ENCODE measurements around the gene STRADB.
"Not testable (repeated sequence)": the region's sequence is repeated elsewhere in the genome, so short reads cannot be mapped to it uniquely, and the experiment has no call there.

The STRADB gene

GRCh38 chr2:201432621-201433393 is 18.7 kb upstream of the STRADB start:
- Histone ChIP-seq H3K27me3 (ENCODE audit: control insufficient read depth, insufficient read depth, low read length) (no peaks in the 10 kb centered on the region), H3K36me3 (ENCODE audit: control insufficient read depth, low read depth, low read length) (no peaks in the 10 kb centered on the region), H3K4me1 (ENCODE audit: control insufficient read depth, low read depth, low read length) (no peaks in the 10 kb centered on the region), H3K27ac (ENCODE audit: low read length) (no peak overlapping the region), H3K9me3 (ENCODE audit: control insufficient read depth, low read depth, low read length) (no peaks in the 10 kb centered on the region), H3K9ac (ENCODE audit: low read length) (no peak overlapping the region), H3K4me3 (ENCODE audit: low read length) (no peak overlapping the region)

DNA sequence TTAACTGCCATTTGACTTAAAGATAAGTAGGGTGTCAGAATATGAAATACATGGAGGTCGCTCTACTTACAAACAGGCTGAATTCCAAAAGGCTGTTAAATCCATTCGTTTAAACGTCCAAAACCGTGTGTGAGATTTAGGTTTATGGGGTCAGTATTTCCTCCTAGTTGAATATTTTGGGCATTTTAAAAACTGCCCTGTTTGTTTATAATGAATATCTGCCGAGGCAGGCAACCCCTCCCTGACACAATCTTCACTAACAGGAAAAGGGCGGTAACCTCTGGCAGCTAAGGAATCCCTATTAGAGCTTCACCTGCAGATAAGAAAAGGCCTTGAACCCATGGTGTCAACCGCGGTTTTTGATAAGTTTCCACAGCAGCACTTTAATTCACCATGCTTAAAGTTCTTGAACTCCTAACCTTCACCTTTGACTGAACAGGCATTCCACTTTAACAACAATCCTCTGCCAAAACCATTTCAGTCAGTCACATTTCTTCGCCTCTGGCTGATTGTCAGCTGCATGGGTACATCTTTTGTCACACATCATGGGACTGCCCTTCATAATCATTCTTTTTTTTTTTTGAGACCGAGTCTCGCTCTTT is 18.0 kb upstream of the STRADB start:
- Histone ChIP-seq H3K27ac (ENCODE audit: low read length) (no peak overlapping the region), H3K9ac (ENCODE audit: low read length) (no peak overlapping the region), H3K27me3 (ENCODE audit: control insufficient read depth, insufficient read depth, low read length) (no peaks in the 10 kb centered on the region), H3K4me1 (ENCODE audit: control insufficient read depth, low read depth, low read length) (no peaks in the 10 kb centered on the region), H3K36me3 (ENCODE audit: control insufficient read depth, low read depth, low read length) (no peaks in the 10 kb centered on the region), H3K4me3 (ENCODE audit: low read length) (no peak overlapping the region), H3K9me3 (ENCODE audit: control insufficient read depth, low read depth, low read length) (no peaks in the 10 kb centered on the region)

- H3K36me3 ChIP-seq (ENCODE audit: control insufficient read depth, low read depth, low read length) = no peaks in the 10 kb centered on the region
- H3K4me3 ChIP-seq (ENCODE audit: low read length) = no peak overlapping the region
Observed at GRCh38 chr2:201436141-201436540, 15.4 kb upstream of the STRADB start.

GRCh38 chr2:201439336-201439922 is 12.1 kb upstream of the STRADB start:
- H3K27me3 ChIP-seq (ENCODE audit: control insufficient read depth, insufficient read depth, low read length); H3K4me3 ChIP-seq (ENCODE audit: low read length); H3K9me3 ChIP-seq (ENCODE audit: control insufficient read depth, low read depth, low read length); H3K4me1 ChIP-seq (ENCODE audit: control insufficient read depth, low read depth, low read length); H3K9ac ChIP-seq (ENCODE audit: low read length); H3K36me3 ChIP-seq (ENCODE audit: control insufficient read depth, low read depth, low read length); H3K27ac ChIP-seq (ENCODE audit: low read length): not testable (repeated sequence)

More at GRCh38 chr2:201436141-201436540, 15.4 kb upstream of the STRADB start:
- H3K9me3 ChIP-seq (ENCODE audit: control insufficient read depth, low read depth, low read length) = no peaks in the 10 kb centered on the region
- no peaks in the 10 kb centered on the region for H3K27me3 ChIP-seq (ENCODE audit: control insufficient read depth, insufficient read depth, low read length)
- no peak overlapping the region for H3K27ac ChIP-seq (ENCODE audit: low read length)
- no peak overlapping the region for H3K9ac ChIP-seq (ENCODE audit: low read length)
- H3K4me1 ChIP-seq (ENCODE audit: control insufficient read depth, low read depth, low read length) = no peaks in the 10 kb centered on the region

DNA sequence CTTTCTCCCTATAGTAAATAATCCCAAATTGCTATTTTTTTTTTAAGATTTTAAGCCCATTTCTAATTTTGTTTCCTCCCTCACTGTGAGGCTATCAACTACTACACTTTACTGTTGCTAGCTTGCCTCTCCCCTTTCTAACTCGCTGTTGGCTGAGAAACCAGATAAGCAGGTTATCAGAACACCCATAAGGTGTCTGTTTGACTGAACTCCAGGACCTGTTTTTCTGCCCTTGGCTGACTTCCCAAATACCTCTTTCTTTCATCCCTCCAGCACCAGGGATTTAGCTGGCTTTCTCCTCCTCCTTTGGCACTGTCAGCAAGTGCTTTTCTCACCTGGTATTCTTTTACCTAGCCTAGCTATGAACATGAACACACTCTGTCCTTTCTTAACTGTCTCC is 11.4 kb upstream of the STRADB start:
- Histone ChIP-seq H3K27me3 (ENCODE audit: control insufficient read depth, insufficient read depth, low read length) (no peaks in the 10 kb centered on the region), H3K4me3 (ENCODE audit: low read length) (no peak overlapping the region), H3K4me1 (ENCODE audit: control insufficient read depth, low read depth, low read length) (no peaks in the 10 kb centered on the region), H3K9me3 (ENCODE audit: control insufficient read depth, low read depth, low read length) (no peaks in the 10 kb centered on the region), H3K9ac (ENCODE audit: low read length) (no peak overlapping the region), H3K27ac (ENCODE audit: low read length) (no peak overlapping the region), H3K36me3 (ENCODE audit: control insufficient read depth, low read depth, low read length) (no peaks in the 10 kb centered on the region)

GRCh38 chr2:201441409-201441808 is 10.1 kb upstream of the STRADB start:
- no peaks in the 10 kb centered on the region for H3K9me3 ChIP-seq (ENCODE audit: control insufficient read depth, low read depth, low read length)
- no peaks in the 10 kb centered on the region for H3K36me3 ChIP-seq (ENCODE audit: control insufficient read depth, low read depth, low read length)
- H3K27ac ChIP-seq (ENCODE audit: low read length) = no peak overlapping the region
- no peak overlapping the region for H3K9ac ChIP-seq (ENCODE audit: low read length)
- H3K4me3 ChIP-seq (ENCODE audit: low read length) = no peak overlapping the region
- no peaks in the 10 kb centered on the region for H3K27me3 ChIP-seq (ENCODE audit: control insufficient read depth, insufficient read depth, low read length)
- no peaks in the 10 kb centered on the region for H3K4me1 ChIP-seq (ENCODE audit: control insufficient read depth, low read depth, low read length)

DNA sequence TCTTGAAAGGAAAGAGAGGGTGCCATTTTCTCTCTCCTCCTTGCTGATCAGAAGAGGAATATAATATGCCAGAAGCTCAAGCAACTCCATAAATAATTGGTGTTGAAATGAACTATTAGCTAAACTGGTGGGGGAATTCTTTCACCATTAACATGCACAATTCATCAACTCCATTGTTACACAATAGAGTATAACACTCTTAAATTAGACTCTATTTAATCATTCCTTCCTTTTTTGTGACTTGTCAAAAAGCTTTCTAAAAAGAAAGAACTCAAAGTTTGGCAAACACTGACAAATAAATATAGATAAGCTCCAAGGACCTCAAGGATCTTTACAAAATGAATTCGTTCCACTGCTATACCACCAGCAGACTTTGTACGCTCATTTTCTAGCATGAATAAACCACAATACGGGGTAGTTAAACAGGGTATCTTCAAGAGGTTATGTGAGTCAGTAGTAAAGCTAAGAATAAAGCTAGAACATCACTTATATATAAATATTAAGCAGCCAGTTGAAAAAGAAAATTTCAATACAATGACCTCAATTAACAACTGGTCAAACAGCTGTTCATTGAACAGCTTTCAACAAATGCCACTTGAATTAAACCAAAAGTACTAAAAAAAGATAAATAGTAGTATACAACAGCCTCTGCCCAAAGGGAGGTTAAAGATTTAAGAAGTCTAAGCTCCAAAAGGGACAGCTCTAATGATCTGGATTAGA is 6.6 kb upstream of the STRADB start:
- Histone ChIP-seq H3K4me1 (ENCODE audit: control insufficient read depth, low read depth, low read length) (no peaks in the 10 kb centered on the region), H3K36me3 (ENCODE audit: control insufficient read depth, low read depth, low read length) (no peaks in the 10 kb centered on the region), H3K9me3 (ENCODE audit: control insufficient read depth, low read depth, low read length) (no peaks in the 10 kb centered on the region), H3K27me3 (ENCODE audit: control insufficient read depth, insufficient read depth, low read length) (no peaks in the 10 kb centered on the region), H3K4me3 (ENCODE audit: low read length) (no peak overlapping the region), H3K9ac (ENCODE audit: low read length) (no peak overlapping the region), H3K27ac (ENCODE audit: low read length) (no peak overlapping the region)

GRCh38 chr2:201447086-201447485 is 4.5 kb upstream of the STRADB start:
- H3K27ac ChIP-seq (ENCODE audit: low read length) = no peak overlapping the region
- no peaks in the 10 kb centered on the region for H3K4me1 ChIP-seq (ENCODE audit: control insufficient read depth, low read depth, low read length)
- H3K4me3 ChIP-seq (ENCODE audit: low read length) = no peak overlapping the region
- H3K27me3 ChIP-seq (ENCODE audit: control insufficient read depth, insufficient read depth, low read length) = no peaks in the 10 kb centered on the region
- H3K36me3 ChIP-seq (ENCODE audit: control insufficient read depth, low read depth, low read length) = no peaks in the 10 kb centered on the region
- no peak overlapping the region for H3K9ac ChIP-seq (ENCODE audit: low read length)
- H3K9me3 ChIP-seq (ENCODE audit: control insufficient read depth, low read depth, low read length) = no peaks in the 10 kb centered on the region

DNA sequence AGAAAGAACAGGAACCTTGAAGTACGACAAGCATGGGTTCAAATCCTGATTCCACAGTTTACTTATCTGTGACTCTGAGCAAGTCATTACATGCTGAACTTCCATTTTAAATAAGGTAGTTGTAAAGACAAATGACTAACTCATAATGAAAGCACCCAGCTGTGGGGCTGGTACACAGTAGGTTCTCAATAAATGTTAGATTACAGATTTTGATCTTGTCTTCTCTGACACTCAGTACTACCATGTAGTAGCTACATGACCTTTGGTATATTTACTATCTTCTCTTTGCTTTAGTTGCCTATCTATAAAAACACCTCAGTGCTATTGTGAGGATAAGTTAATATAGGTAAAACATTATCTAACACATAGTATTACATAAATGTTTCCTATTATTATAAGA is 3.5 kb upstream of the STRADB start:
- Histone ChIP-seq H3K4me1 (ENCODE audit: control insufficient read depth, low read depth, low read length) (peaks cover 8% of the 10 kb centered on the region), H3K27me3 (ENCODE audit: control insufficient read depth, insufficient read depth, low read length) (peaks cover 7% of the 10 kb centered on the region), H3K9ac (ENCODE audit: low read length) (no peak overlapping the region)

GRCh38 chr2:201448701-201449100 is 2.8 kb upstream of the STRADB start:
- Histone ChIP-seq H3K9ac (ENCODE audit: low read length) (no peak overlapping the region), H3K4me1 (ENCODE audit: control insufficient read depth, low read depth, low read length) (peaks cover 8% of the 10 kb centered on the region), H3K4me3 (ENCODE audit: low read length) (no peak overlapping the region), H3K27ac (ENCODE audit: low read length) (no peak overlapping the region), H3K36me3 (ENCODE audit: control insufficient read depth, low read depth, low read length) (no peaks in the 10 kb centered on the region), H3K9me3 (ENCODE audit: control insufficient read depth, low read depth, low read length) (no peaks in the 10 kb centered on the region), H3K27me3 (ENCODE audit: control insufficient read depth, insufficient read depth, low read length) (peaks cover 7% of the 10 kb centered on the region)

More for the DNA sequence above, 3.5 kb upstream of the STRADB start:
- no peaks in the 10 kb centered on the region for H3K9me3 ChIP-seq (ENCODE audit: control insufficient read depth, low read depth, low read length)
- no peak overlapping the region for H3K27ac ChIP-seq (ENCODE audit: low read length)
- no peak overlapping the region for H3K4me3 ChIP-seq (ENCODE audit: low read length)
- H3K36me3 ChIP-seq (ENCODE audit: control insufficient read depth, low read depth, low read length) = no peaks in the 10 kb centered on the region

DNA sequence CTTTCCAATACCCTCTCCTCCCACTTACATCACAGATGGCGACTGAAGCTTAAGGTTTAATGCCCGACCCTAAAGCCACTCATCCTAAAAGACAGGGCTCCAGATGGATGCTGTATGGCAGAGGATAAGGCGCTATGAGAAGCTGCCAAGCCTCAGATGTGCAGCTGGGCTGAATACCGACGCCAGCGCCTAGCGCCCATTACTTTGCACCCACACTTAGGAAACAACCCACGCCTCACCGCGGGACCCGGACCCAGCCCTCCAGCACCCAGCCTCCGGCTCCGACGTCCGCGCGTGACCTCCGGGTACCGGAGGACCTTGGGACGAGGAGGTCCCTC is 617 bp upstream of the STRADB start:
- peaks cover 7% of the 10 kb centered on the region for H3K27me3 ChIP-seq (ENCODE audit: control insufficient read depth, insufficient read depth, low read length)
- H3K4me1 ChIP-seq (ENCODE audit: control insufficient read depth, low read depth, low read length) = peaks cover 8% of the 10 kb centered on the region
- peak overlapping the region; percentile 78 for H3K9ac ChIP-seq (ENCODE audit: low read length)
- H3K27ac ChIP-seq (ENCODE audit: low read length) = peak overlapping the region; percentile 30
- peak overlapping the region; percentile 98 for H3K4me3 ChIP-seq (ENCODE audit: low read length)
- no peaks in the 10 kb centered on the region for H3K9me3 ChIP-seq (ENCODE audit: control insufficient read depth, low read depth, low read length)
- H3K36me3 ChIP-seq (ENCODE audit: control insufficient read depth, low read depth, low read length) = no peaks in the 10 kb centered on the region
